Cardiac muscle cell (in vitro differentiated cells and primary cell): ENCODE results near the gene ARHGAP26. TPM values are rescaled to one million over a fixed set of nuclear protein-coding genes. Genes with fewer than 3 reads are reported as not detected.
A peak's percentile ranks its signal among the peaks of the same experiment; 100 is the strongest.

ENCODE experiments used
- DNase-seq, 2 donors: peaks; one replicate each; pipeline versions ENCODE4 v3.0.0 to v3.0.0-alpha.2; 2010 to 2017; ENCODE audit warnings: low read depth in 1 of 2, low spot score in 1 of 2
- H3K27ac ChIP-seq: fragments of 200-600 bp; sonication (generic); 2 replicates; pipeline ENCODE4 v1.5.1; 2016
- H3K27me3 ChIP-seq: fragments of 200-600 bp; sonication (generic); 2 replicates; pipeline ENCODE4 v1.6.0; 2016; ENCODE audit warnings: control low read depth
- H3K36me3 ChIP-seq: fragments of 200-600 bp; sonication (generic); 2 replicates; pipeline ENCODE4 v1.5.1; 2016; ENCODE audit warnings: control low read depth
- H3K4me1 ChIP-seq: fragments of 200-600 bp; sonication (generic); 2 replicates; pipeline ENCODE4 v1.8.1; 2017; ENCODE audit warnings: low read depth, mild to moderate bottlenecking, mixed run types
- H3K4me3 ChIP-seq: fragments of 200-600 bp; sonication (generic); 2 replicates; pipeline ENCODE4 v1.5.1; 2016; ENCODE audit warnings: mild to moderate bottlenecking
- H3K9me3 ChIP-seq: fragments of 200-600 bp; sonication (generic); 2 replicates; pipeline ENCODE4 v1.5.1; 2017; ENCODE audit warnings: low read depth, mild to moderate bottlenecking, control low read depth
- CTCF ChIP-seq: IDR thresholded peaks from 2 replicates; pipeline ENCODE4 v1.5.1; 2012; ENCODE audit warnings: low read depth, mild to moderate bottlenecking, low read length
- polyA plus RNA-seq: library from polyadenylated mRNA; unstranded; fragments of >200 nt; fragmentation: Nextera tagmentation; extraction: Ambion mirVana; gene quantifications from 2 replicates; pipeline ENCODE4 v1.2.1, GENCODE V29; 2016
- total RNA-seq: library from RNA; depleted of rRNA; stranded (reverse); fragments of >200 nt; gene quantifications from 2 replicates; pipeline ENCODE4 v1.2.3, GENCODE V29; 2016

ARHGAP26 gene
- total and polyA plus RNA-seq, 2 experiments from 2014 or later, result 12.7 to 16.2 TPM

DNA sequence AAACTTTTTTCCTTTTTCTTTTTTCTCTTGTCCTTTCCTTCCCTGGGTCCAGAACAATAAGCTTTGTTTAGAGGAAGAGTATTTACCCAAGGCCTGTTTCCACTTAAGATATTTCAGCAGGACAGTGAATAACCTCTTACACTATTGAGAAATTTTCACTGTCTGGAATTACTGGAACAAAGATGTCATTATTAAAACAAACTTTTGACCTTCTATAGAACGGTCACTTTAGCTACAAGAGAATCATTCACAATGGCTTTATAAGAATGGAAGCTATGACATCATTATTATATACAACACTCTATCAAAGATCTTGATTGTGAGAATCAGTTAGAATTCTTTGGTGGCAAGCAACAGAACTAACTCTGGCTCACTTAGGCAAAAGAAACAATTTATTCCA is 22.0 kb upstream of the ARHGAP26 start:
- Histone ChIP-seq H3K4me3 (no peak overlapping the region), H3K27me3 (no peaks in the 10 kb centered on the region), H3K9me3 (no peaks in the 10 kb centered on the region), H3K4me1 (peaks cover 38% of the 10 kb centered on the region), H3K36me3 (no peaks in the 10 kb centered on the region), H3K27ac (no peak overlapping the region)
- DNase-seq, result peak in 1 of 2 donors; percentile 65
- no peak for TF ChIP-seq CTCF

GRCh38 chr5:142748568-142749249 is 21.5 kb upstream of the ARHGAP26 start:
- Histone ChIP-seq H3K9me3 (no peaks in the 10 kb centered on the region), H3K27ac (no peak overlapping the region), H3K27me3 (no peaks in the 10 kb centered on the region), H3K36me3 (no peaks in the 10 kb centered on the region), H3K4me1 (peaks cover 34% of the 10 kb centered on the region), H3K4me3 (no peak overlapping the region)
- TF ChIP-seq CTCF, result no peak
- DNase-seq, result peak in 1 of 2 donors; percentile 57

DNA sequence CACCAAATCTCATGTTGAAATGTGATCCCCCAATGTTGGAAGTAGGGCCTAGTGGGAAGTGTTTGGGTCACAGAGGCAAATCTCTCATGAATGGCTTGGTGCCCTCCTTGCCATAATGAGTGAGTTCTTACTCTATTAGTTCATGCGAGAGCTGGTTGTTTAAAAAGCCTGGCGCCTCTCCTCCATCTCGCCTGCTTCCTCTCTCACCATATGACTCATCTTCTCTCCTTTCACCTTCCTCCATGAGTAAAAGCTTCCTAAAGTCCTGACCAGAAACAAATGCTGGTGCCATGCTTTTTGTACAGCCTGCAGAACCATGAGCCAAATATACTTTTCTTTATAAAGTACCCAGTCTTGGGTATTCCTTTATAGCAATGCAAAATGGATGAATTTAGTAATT is 20.9 kb upstream of the ARHGAP26 start:
- DNase-seq, result peak in 1 of 2 donors; percentile 64
- peaks cover 28% of the 10 kb centered on the region for H3K4me1 ChIP-seq
- H3K9me3 ChIP-seq, result no peaks in the 10 kb centered on the region
- H3K4me3 ChIP-seq, result no peak overlapping the region
- TF ChIP-seq CTCF, result no peak
- no peaks in the 10 kb centered on the region for H3K27me3 ChIP-seq
- no peaks in the 10 kb centered on the region for H3K36me3 ChIP-seq
- H3K27ac ChIP-seq, result no peak overlapping the region

DNA sequence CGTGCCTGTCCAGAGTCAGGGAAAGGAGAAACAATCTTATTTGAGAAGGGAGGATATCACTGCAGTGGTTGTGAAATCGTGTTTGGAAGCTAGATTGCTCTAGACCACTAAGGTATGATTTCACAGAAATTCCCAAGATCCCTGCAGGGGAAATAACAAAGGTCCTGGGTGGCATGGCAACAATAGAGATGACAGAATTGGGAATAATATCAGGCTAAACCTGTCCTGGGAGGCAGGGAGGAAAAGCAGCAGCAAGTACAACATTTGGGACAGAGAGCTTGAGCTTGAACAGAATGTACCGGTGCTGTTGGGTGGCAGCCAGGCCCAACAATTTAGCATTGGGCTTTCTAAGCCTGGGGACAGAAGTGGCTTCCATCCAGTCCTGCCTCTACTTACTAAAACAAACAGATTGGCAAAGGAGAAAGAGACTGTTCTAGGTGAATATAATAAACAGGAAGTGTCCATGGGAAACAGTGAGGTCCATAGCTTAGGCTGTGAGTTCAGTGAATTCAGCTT is 17.0 kb upstream of the ARHGAP26 start:
- no peak overlapping the region for H3K4me3 ChIP-seq
- H3K36me3 ChIP-seq, result no peaks in the 10 kb centered on the region
- no peaks in the 10 kb centered on the region for H3K27me3 ChIP-seq
- peak in 1 of 2 donors; percentile 74 for DNase-seq
- no peak for TF ChIP-seq CTCF
- no peaks in the 10 kb centered on the region for H3K9me3 ChIP-seq
- H3K27ac ChIP-seq, result no peak overlapping the region
- no peaks in the 10 kb centered on the region for H3K4me1 ChIP-seq

DNA sequence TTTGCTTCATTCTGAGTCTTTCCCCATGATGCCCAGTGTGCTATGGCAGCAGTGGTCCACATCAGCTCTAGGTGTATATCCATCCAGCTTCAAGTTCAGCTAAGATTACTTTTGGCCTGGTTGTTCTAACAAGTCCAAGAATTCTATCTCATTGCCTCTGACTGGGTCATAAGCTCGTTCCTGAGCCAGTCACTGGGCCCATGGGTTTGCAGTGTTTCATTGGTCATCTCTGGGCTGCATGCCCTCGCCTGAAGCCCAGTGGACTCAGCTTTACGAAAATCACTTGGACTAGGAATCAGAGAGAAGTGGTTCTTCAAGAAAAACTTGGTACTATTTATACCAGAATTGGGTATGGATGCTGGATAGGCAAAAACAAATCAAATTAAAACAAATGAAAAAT is 16.1 kb upstream of the ARHGAP26 start:
- Histone ChIP-seq H3K27me3 (no peaks in the 10 kb centered on the region), H3K9me3 (no peaks in the 10 kb centered on the region), H3K4me3 (no peak overlapping the region), H3K27ac (no peak overlapping the region), H3K4me1 (no peaks in the 10 kb centered on the region), H3K36me3 (no peaks in the 10 kb centered on the region)
- no peak for DNase-seq
- TF ChIP-seq CTCF, result no peak
